K562 (cell line): Measurements from ENCODE around the gene SPATA32. TPM values are rescaled to one million over a fixed set of nuclear protein-coding genes. Genes with fewer than 3 reads are reported as not detected.

Experiments used
- ATF7 ChIP-seq: fragments of 450-650 bp; IDR thresholded peaks from 2 replicates; pipeline ENCODE4 v1.7.1; 2014; ENCODE audit warnings: mild to moderate bottlenecking, moderate library complexity
- C11orf30 ChIP-seq: fragments of 450-650 bp; IDR thresholded peaks from 2 replicates; pipeline ENCODE4 v1.6.1; 2016; ENCODE audit warnings: low read depth, mild to moderate bottlenecking
- GABPB2 ChIP-seq: fragments of 250-450 bp; sonication (Bioruptor Pico); conservative IDR thresholded peaks from 2 replicates; pipeline ENCODE4 v1.5.1; 2021; ENCODE audit warnings: mild to moderate bottlenecking
- MYC ChIP-seq, 2 experiments: fragments of 250-450 bp in 1 of 2; sonication (Bioruptor Pico) in 1 of 2; IDR thresholded peaks; 2 replicates each; pipeline versions ENCODE4 v1.5.1 to v1.6.1; 2012 to 2021; ENCODE audit warnings: low read depth in 2 of 2, borderline replicate concordance in 1 of 2, improper control_type of control experiment in 1 of 2, low read length in 1 of 2, mild to moderate bottlenecking in 1 of 2, moderate library complexity in 1 of 2
- RCOR1 ChIP-seq, 2 experiments: IDR thresholded peaks; 2 replicates each; pipeline ENCODE4 v1.6.1; 2012; ENCODE audit warnings: low read depth in 2 of 2, low read length in 2 of 2, borderline replicate concordance in 1 of 2, improper control_type of control experiment in 1 of 2
- SAFB2 ChIP-seq: fragments of 200-400 bp; formaldehyde crosslinking; IDR thresholded peaks from 2 replicates; pipeline ENCODE4 v1.6.1; 2018; ENCODE audit warnings: borderline replicate concordance, low read length, low read depth, moderate library complexity; ENCODE audit not compliant: severe bottlenecking
- STAT5A ChIP-seq: IDR thresholded peaks from 2 replicates; pipeline ENCODE4 v1.6.1; 2012; ENCODE audit warnings: low read length, inconsistent platforms, borderline replicate concordance
- polyA plus RNA-seq, 8 experiments: library from polyadenylated mRNA; depleted of rRNA in 4 of 8; stranded (reverse) in 5 of 8; unstranded in 3 of 8; fragments of >200 nt; fragmentation: Nextera tagmentation in 2 of 8; fragmentation: Illumina TruSeq in 1 of 8; extraction: Ambion mirVana in 2 of 8; extraction: Trizol in 1 of 8; gene quantifications; 2 replicates each; pipeline versions ENCODE4 v1.2.1 to v1.2.3, GENCODE V29; 2011 to 2014; ENCODE audit warnings: inconsistent platforms in 1 of 8, missing spikeins in 1 of 8
- total RNA-seq, 7 experiments: library from RNA; depleted of rRNA in 6 of 7; stranded (reverse); fragments of >200 nt in 6 of 7; fragmentation: Illumina TruSeq in 2 of 7; extraction: Trizol in 2 of 7; gene quantifications; 2 replicates each; pipeline versions ENCODE4 v1.2.1 to v1.2.3, GENCODE V29; 2011 to 2021; ENCODE audit warnings: low replicate concordance in 1 of 7
- TF ChIP-seq, protein P1 (sequence below): fragments of 450-650 bp; conservative IDR thresholded peaks from 2 replicates; pipeline ENCODE4 v1.6.1; 2016; ENCODE audit warnings: missing genetic modification characterization, low read depth, mild to moderate bottlenecking, control low read depth, missing compliant biosample characterization

SPATA32 gene
- total and polyA plus RNA-seq, 9 of the 15 experiments (the other 6 are each of a cell fraction or from before 2014, with no cell fraction given): 0.03 to 0.06 TPM; not detected in 7

DNA sequence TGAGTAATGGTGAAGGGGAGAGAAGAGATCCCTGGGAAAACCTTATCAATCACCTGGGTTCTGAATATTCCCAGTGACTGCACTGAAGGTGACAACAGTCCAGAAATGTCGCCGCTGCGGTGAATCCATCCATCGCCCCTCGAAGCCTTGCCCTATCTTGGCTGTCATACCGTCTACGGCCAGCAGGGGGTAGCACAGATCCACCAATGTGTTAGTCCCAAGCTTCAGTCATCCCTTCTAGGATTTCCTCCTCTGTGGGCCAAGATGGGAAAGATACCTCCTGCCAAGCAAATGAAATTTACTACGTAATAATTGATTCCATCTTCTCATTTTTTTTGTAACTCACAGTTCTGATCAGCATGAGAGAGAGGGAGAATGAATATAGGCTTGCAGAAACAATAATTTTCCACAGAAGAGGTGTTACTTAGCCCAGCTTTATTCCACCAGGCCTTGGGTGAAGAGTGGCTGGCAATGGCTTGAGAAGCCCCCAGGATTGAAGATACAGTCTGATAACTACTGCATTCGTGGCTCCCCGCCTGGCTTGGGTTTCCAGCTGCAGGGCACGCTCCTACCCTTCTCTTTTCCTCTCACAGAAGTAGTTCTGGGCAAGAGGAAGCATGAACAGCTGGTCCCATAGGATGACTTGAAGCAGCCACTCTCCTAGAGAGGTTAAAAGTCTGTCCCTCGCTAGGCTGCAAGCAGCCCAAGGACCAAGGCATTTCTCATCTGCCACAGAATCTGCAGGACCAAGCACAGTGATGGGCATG, 42.8 kb downstream of the SPATA32 start (continued):
- TF ChIP-seq MYC (IDR thresholded peaks at IDR 0.05; ENCODE audit: low read depth, low read length) (peak; percentile 32; the same call in 1 of the 2 replicates), MYC (CRISPR knock-in tag; IDR thresholded peaks at IDR 0.05; ENCODE audit: borderline replicate concordance, low read depth) (no peak), RCOR1 (IDR thresholded peaks at IDR 0.05; ENCODE audit: borderline replicate concordance in 1 of 2, low read depth in 2 of 2, low read length in 2 of 2) (peak in 1 of 2 experiments; percentile 68; a peak in 1 of 4 replicates), STAT5A (no peak), C11orf30 (no peak), GABPB2 (CRISPR knock-in tag) (no peak), SAFB2 (no peak), ATF7 (peak; percentile 15; the same call in 1 of the 2 replicates)
- TF ChIP-seq, protein P1, sequence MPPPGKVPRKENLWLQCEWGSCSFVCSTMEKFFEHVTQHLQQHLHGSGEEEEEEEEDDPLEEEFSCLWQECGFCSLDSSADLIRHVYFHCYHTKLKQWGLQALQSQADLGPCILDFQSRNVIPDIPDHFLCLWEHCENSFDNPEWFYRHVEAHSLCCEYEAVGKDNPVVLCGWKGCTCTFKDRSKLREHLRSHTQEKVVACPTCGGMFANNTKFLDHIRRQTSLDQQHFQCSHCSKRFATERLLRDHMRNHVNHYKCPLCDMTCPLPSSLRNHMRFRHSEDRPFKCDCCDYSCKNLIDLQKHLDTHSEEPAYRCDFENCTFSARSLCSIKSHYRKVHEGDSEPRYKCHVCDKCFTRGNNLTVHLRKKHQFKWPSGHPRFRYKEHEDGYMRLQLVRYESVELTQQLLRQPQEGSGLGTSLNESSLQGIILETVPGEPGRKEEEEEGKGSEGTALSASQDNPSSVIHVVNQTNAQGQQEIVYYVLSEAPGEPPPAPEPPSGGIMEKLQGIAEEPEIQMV (tag): no peak

Other genes starting within 250 kb of the SPATA32 start
Only the 7 nearest of the 10 such genes appear.
- gene PLCD3, start 129.6 kb downstream of the SPATA32 start, total RNA-seq (2014; rRNA removed): 7.5 and 8.8 TPM in 2 replicates
- gene PLCD3, start 129.6 kb downstream of the SPATA32 start, total RNA-seq (2014; rRNA removed; fragmentation: Illumina TruSeq; extraction: Trizol): 2.4 and 2.5 TPM in 2 replicates
- 4.0 and 4.6 TPM in 2 replicates for gene PLCD3, start 129.6 kb downstream of the SPATA32 start, total RNA-seq (2015; rRNA removed; fragmentation: Illumina TruSeq; extraction: Trizol)
- 22.6 and 22.9 TPM in 2 replicates for gene PLCD3, start 129.6 kb downstream of the SPATA32 start, total RNA-seq (2021)
- gene PLCD3, start 129.6 kb downstream of the SPATA32 start, polyA plus RNA-seq (2011; rRNA removed): 8.1 and 16.5 TPM in 2 replicates
- 10.5 and 14.7 TPM in 2 replicates for gene PLCD3, start 129.6 kb downstream of the SPATA32 start, polyA plus RNA-seq (2014; fragmentation: Illumina TruSeq; extraction: Trizol)
- gene PLCD3, start 129.6 kb downstream of the SPATA32 start, polyA plus RNA-seq (2014; fragmentation: Nextera tagmentation; extraction: Ambion mirVana): under 1 TPM; 0.20 to 0.27 TPM
- gene PLCD3, start 129.6 kb downstream of the SPATA32 start, polyA plus RNA-seq (2014; rRNA removed): 8.2 and 15.7 TPM in 2 replicates
- 5.5 and 6.3 TPM in 2 replicates for gene ACBD4, start 126.4 kb downstream of the SPATA32 start, total RNA-seq (2014; rRNA removed)
- gene ACBD4, start 126.4 kb downstream of the SPATA32 start, total RNA-seq (2014; rRNA removed; fragmentation: Illumina TruSeq; extraction: Trizol): 1.6 and 2.1 TPM in 2 replicates
- gene ACBD4, start 126.4 kb downstream of the SPATA32 start, total RNA-seq (2015; rRNA removed; fragmentation: Illumina TruSeq; extraction: Trizol): 2.0 and 2.1 TPM in 2 replicates
- 4.7 and 5.7 TPM in 2 replicates for gene ACBD4, start 126.4 kb downstream of the SPATA32 start, total RNA-seq (2021)
- gene ACBD4, start 126.4 kb downstream of the SPATA32 start, polyA plus RNA-seq (2011; rRNA removed): 6.9 and 9.1 TPM in 2 replicates
- gene ACBD4, start 126.4 kb downstream of the SPATA32 start, polyA plus RNA-seq (2014; fragmentation: Illumina TruSeq; extraction: Trizol): 4.6 and 5.4 TPM in 2 replicates
- under 1 TPM; 0.14 to 0.15 TPM for gene ACBD4, start 126.4 kb downstream of the SPATA32 start, polyA plus RNA-seq (2014; fragmentation: Nextera tagmentation; extraction: Ambion mirVana)
- 5.6 and 7.0 TPM in 2 replicates for gene ACBD4, start 126.4 kb downstream of the SPATA32 start, polyA plus RNA-seq (2014; rRNA removed)
- gene HEXIM1, start 113.6 kb downstream of the SPATA32 start, total RNA-seq (2014; rRNA removed): 18.5 and 18.8 TPM in 2 replicates
- 4.0 and 4.2 TPM in 2 replicates for gene HEXIM1, start 113.6 kb downstream of the SPATA32 start, total RNA-seq (2014; rRNA removed; fragmentation: Illumina TruSeq; extraction: Trizol)
- 6.6 and 7.3 TPM in 2 replicates for gene HEXIM1, start 113.6 kb downstream of the SPATA32 start, total RNA-seq (2015; rRNA removed; fragmentation: Illumina TruSeq; extraction: Trizol)
- gene HEXIM1, start 113.6 kb downstream of the SPATA32 start, total RNA-seq (2021): 21.4 and 28.3 TPM in 2 replicates
- gene HEXIM1, start 113.6 kb downstream of the SPATA32 start, polyA plus RNA-seq (2011; rRNA removed): 7.9 and 9.1 TPM in 2 replicates
- gene HEXIM1, start 113.6 kb downstream of the SPATA32 start, polyA plus RNA-seq (2014; fragmentation: Illumina TruSeq; extraction: Trizol): 20.9 and 27.2 TPM in 2 replicates
- 1 to 10 TPM; 1.4 to 1.6 TPM for gene HEXIM1, start 113.6 kb downstream of the SPATA32 start, polyA plus RNA-seq (2014; fragmentation: Nextera tagmentation; extraction: Ambion mirVana)
- 24.4 and 26.2 TPM in 2 replicates for gene HEXIM1, start 113.6 kb downstream of the SPATA32 start, polyA plus RNA-seq (2014; rRNA removed)
- gene HEXIM2, start 100.2 kb downstream of the SPATA32 start, total RNA-seq (2014; rRNA removed): 2.7 and 3.4 TPM in 2 replicates
- 0.29 and 0.69 TPM in 2 replicates for gene HEXIM2, start 100.2 kb downstream of the SPATA32 start, total RNA-seq (2014; rRNA removed; fragmentation: Illumina TruSeq; extraction: Trizol)
- gene HEXIM2, start 100.2 kb downstream of the SPATA32 start, total RNA-seq (2015; rRNA removed; fragmentation: Illumina TruSeq; extraction: Trizol): 1.4 and 1.8 TPM in 2 replicates
- gene HEXIM2, start 100.2 kb downstream of the SPATA32 start, total RNA-seq (2021): 2.0 and 2.1 TPM in 2 replicates
- gene HEXIM2, start 100.2 kb downstream of the SPATA32 start, polyA plus RNA-seq (2011; rRNA removed): 1.1 and 1.6 TPM in 2 replicates
- gene HEXIM2, start 100.2 kb downstream of the SPATA32 start, polyA plus RNA-seq (2014; fragmentation: Illumina TruSeq; extraction: Trizol): 1.1 and 1.9 TPM in 2 replicates
- gene HEXIM2, start 100.2 kb downstream of the SPATA32 start, polyA plus RNA-seq (2014; fragmentation: Nextera tagmentation; extraction: Ambion mirVana): not detected
- gene HEXIM2, start 100.2 kb downstream of the SPATA32 start, polyA plus RNA-seq (2014; rRNA removed): 0.86 and 1.8 TPM in 2 replicates
- gene FMNL1, start 40.2 kb downstream of the SPATA32 start, total RNA-seq (2014; rRNA removed): 6.9 and 10.1 TPM in 2 replicates
- 5.7 and 5.8 TPM in 2 replicates for gene FMNL1, start 40.2 kb downstream of the SPATA32 start, total RNA-seq (2014; rRNA removed; fragmentation: Illumina TruSeq; extraction: Trizol)
- 8.3 and 10.7 TPM in 2 replicates for gene FMNL1, start 40.2 kb downstream of the SPATA32 start, total RNA-seq (2015; rRNA removed; fragmentation: Illumina TruSeq; extraction: Trizol)
- gene FMNL1, start 40.2 kb downstream of the SPATA32 start, total RNA-seq (2021): 32.1 and 36.6 TPM in 2 replicates
- gene FMNL1, start 40.2 kb downstream of the SPATA32 start, polyA plus RNA-seq (2011; rRNA removed): 7.7 TPM in 2 replicates
- 24.1 and 31.8 TPM in 2 replicates for gene FMNL1, start 40.2 kb downstream of the SPATA32 start, polyA plus RNA-seq (2014; fragmentation: Illumina TruSeq; extraction: Trizol)
- 1 to 10 TPM in 1 of 2 experiments, under 1 TPM in 1; 0.70 to 1.3 TPM for gene FMNL1, start 40.2 kb downstream of the SPATA32 start, polyA plus RNA-seq (2014; fragmentation: Nextera tagmentation; extraction: Ambion mirVana)
- gene FMNL1, start 40.2 kb downstream of the SPATA32 start, polyA plus RNA-seq (2014; rRNA removed): 16.6 and 16.9 TPM in 2 replicates
- 2.9 and 4.8 TPM in 2 replicates for gene MAP3K14, start 54.9 kb upstream of the SPATA32 start, total RNA-seq (2014; rRNA removed)
- gene MAP3K14, start 54.9 kb upstream of the SPATA32 start, total RNA-seq (2014; rRNA removed; fragmentation: Illumina TruSeq; extraction: Trizol): 0.99 and 1.8 TPM in 2 replicates
- 3.2 and 3.5 TPM in 2 replicates for gene MAP3K14, start 54.9 kb upstream of the SPATA32 start, total RNA-seq (2015; rRNA removed; fragmentation: Illumina TruSeq; extraction: Trizol)
- 7.9 and 8.7 TPM in 2 replicates for gene MAP3K14, start 54.9 kb upstream of the SPATA32 start, total RNA-seq (2021)
- gene MAP3K14, start 54.9 kb upstream of the SPATA32 start, polyA plus RNA-seq (2011; rRNA removed): 5.3 and 7.5 TPM in 2 replicates
- gene MAP3K14, start 54.9 kb upstream of the SPATA32 start, polyA plus RNA-seq (2014; fragmentation: Illumina TruSeq; extraction: Trizol): 3.7 and 3.9 TPM in 2 replicates
- gene MAP3K14, start 54.9 kb upstream of the SPATA32 start, polyA plus RNA-seq (2014; fragmentation: Nextera tagmentation; extraction: Ambion mirVana): under 1 TPM; 0.45 to 0.56 TPM
- 4.9 TPM in 2 replicates for gene MAP3K14, start 54.9 kb upstream of the SPATA32 start, polyA plus RNA-seq (2014; rRNA removed)
- 2.7 and 3.4 TPM in 2 replicates for gene ARHGAP27, start 170.8 kb upstream of the SPATA32 start, total RNA-seq (2014; rRNA removed)
- gene ARHGAP27, start 170.8 kb upstream of the SPATA32 start, total RNA-seq (2014; rRNA removed; fragmentation: Illumina TruSeq; extraction: Trizol): 0.64 and 1.1 TPM in 2 replicates
- 1.2 and 2.1 TPM in 2 replicates for gene ARHGAP27, start 170.8 kb upstream of the SPATA32 start, total RNA-seq (2015; rRNA removed; fragmentation: Illumina TruSeq; extraction: Trizol)
- 3.0 and 3.7 TPM in 2 replicates for gene ARHGAP27, start 170.8 kb upstream of the SPATA32 start, total RNA-seq (2021)
- gene ARHGAP27, start 170.8 kb upstream of the SPATA32 start, polyA plus RNA-seq (2011; rRNA removed): 4.6 and 6.0 TPM in 2 replicates
- 1.8 and 1.9 TPM in 2 replicates for gene ARHGAP27, start 170.8 kb upstream of the SPATA32 start, polyA plus RNA-seq (2014; fragmentation: Illumina TruSeq; extraction: Trizol)
- gene ARHGAP27, start 170.8 kb upstream of the SPATA32 start, polyA plus RNA-seq (2014; fragmentation: Nextera tagmentation; extraction: Ambion mirVana): under 1 TPM; 0.04 to 0.06 TPM
- gene ARHGAP27, start 170.8 kb upstream of the SPATA32 start, polyA plus RNA-seq (2014; rRNA removed): 2.9 and 3.8 TPM in 2 replicates